HEK293 (cell line): ENCODE results near the gene UFSP1.

Source experiments
- CTCF ChIP-seq: fragments of 450-650 bp; formaldehyde crosslinking; IDR thresholded peaks from 2 replicates; pipeline ENCODE4 v1.5.1; 2016; ENCODE audit warnings: missing biosample characterization, missing genetic modification characterization
- YY1 ChIP-seq: fragments of 450-650 bp; formaldehyde crosslinking; IDR thresholded peaks from 2 replicates; pipeline ENCODE4 v1.5.1; 2018; ENCODE audit warnings: missing biosample characterization, missing genetic modification characterization
- ZNF121 ChIP-seq: fragments of 450-650 bp; formaldehyde crosslinking; IDR thresholded peaks from 2 replicates; pipeline ENCODE4 v1.5.1; 2016; ENCODE audit warnings: missing biosample characterization, missing genetic modification characterization
- ZNF138 ChIP-seq: fragments of 450-650 bp; formaldehyde crosslinking; IDR thresholded peaks from 2 replicates; pipeline ENCODE4 v1.5.1; 2016; ENCODE audit warnings: missing biosample characterization, missing genetic modification characterization, borderline replicate concordance
- ZNF169 ChIP-seq: fragments of 450-650 bp; formaldehyde crosslinking; IDR thresholded peaks from 2 replicates; pipeline ENCODE4 v1.5.1; 2016; ENCODE audit warnings: missing biosample characterization, missing genetic modification characterization
- ZSCAN5A ChIP-seq: fragments of 450-650 bp; formaldehyde crosslinking; IDR thresholded peaks from 2 replicates; pipeline ENCODE4 v1.5.1; 2016; ENCODE audit warnings: missing biosample characterization, missing genetic modification characterization

GRCh38 chr7:100874300-100874576 is 15.3 kb downstream of the UFSP1 start:
- TF ChIP-seq CTCF (tag by site-specific recombination): no peak
- TF ChIP-seq ZNF121 (tag by site-specific recombination): 0 out of 2 replicates have a peak, but pooled peaks have one; percentile 22
- no peak for TF ChIP-seq YY1 (tag by site-specific recombination)
- no peak for TF ChIP-seq ZSCAN5A
- no peak for TF ChIP-seq ZNF169
- no peak for TF ChIP-seq ZNF138 (tag by site-specific recombination)
